ENCODE results near the gene TMEM47. TPM values are rescaled to one million over a fixed set of nuclear protein-coding genes. Genes with fewer than 3 reads are reported as not detected.

Gene TMEM47
- total RNA-seq (2022; extraction: Qiagen RNA extraction; ENCODE audit: low read depth): 0.25 to 0.88 TPM (median 0.82 TPM) in 5 replicates

GRCh38 chrX:34656842-34657725 lies at the start of gene TMEM47:
Gene TMEM47 (minus strand): TSS chrX:34657285. CDS start chrX:34657029, 256 bp downstream.

All from A549 treated with RU486 at 1 μM for 4 hours (cell line).